Measurements from ENCODE around the gene CTIF. TPM values are rescaled to one million over a fixed set of nuclear protein-coding genes. Genes with fewer than 3 reads are reported as not detected.

Gene CTIF
- total RNA-seq, 4 donors from 2014 or later: 14.1 to 78.2 (median 18.4) TPM

- DNase-seq: no peak
- TF ChIP-seq POLR2AphosphoS5 (IDR thresholded peaks at IDR 0.05): no peak
- Histone ChIP-seq H3K4me3 (no peak overlapping the region), H3K36me3 (no peaks in the 10 kb centered on the region), H3K27ac (no peak overlapping the region), H3K27me3 (no peaks in the 10 kb centered on the region), H3K4me1 (peaks cover 0 to 4% (median 0%) of the 10 kb centered on the region in 4 donors), H3K9me3 (no peaks in the 10 kb centered on the region)
- WGBS, 2 donors (ENCODE audit: low coverage in 1 of 2): 97 to 98% methylated on average over 3 to 8 of the region's 8 CpGs
- in situ Hi-C loops (cut with MboI; ENCODE audit: low pct_ligation_motif_present in 1 of 4, low pct_unique_long_range_greater_than_20kb in 1 of 4, low sequenced_read_pairs in 3 of 4) (no loop called here), intact Hi-C loops (cut with DNase I; ENCODE audit: low total_unique reads) (no loop called here)
Observed at GRCh38 chr18:48752928-48753327, 214.1 kb downstream of the CTIF start.

DNA sequence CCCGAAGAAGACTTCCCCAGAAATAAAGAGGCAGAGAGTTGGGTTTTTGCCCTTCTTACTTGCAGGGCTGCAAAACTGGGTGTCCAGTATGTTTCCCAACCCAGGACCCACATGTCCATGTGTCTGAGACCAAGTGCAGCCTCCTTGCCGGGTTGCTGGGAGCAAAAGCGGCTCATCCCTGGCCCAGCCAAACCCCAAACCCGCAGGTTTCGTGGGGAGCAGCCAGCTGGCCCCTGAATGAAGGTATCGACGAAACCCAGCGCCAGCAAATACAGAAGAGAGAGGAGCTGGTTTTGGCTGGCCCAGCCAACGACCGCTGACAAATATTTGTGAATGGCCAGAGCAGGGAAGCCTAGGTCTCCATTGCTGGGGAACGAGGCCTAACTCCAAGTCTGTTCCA lies 214.9 kb downstream of the CTIF start:
- intact Hi-C loops (cut with DNase I; ENCODE audit: low total_unique reads): no loop called here
- 83% methylated on average over 11 of the region's 11 CpGs; no CpG with 5 or more reads in 1 of the 2 donors for WGBS, 2 donors (ENCODE audit: low coverage in 1 of 2)
- H3K9me3 ChIP-seq: no peaks in the 10 kb centered on the region

GRCh38 chr18:48754559-48754958 lies 215.7 kb downstream of the CTIF start:
- intact Hi-C loops (cut with DNase I; ENCODE audit: low total_unique reads) (no loop called here), in situ Hi-C loops (cut with MboI; ENCODE audit: low pct_ligation_motif_present in 1 of 4, low pct_unique_long_range_greater_than_20kb in 1 of 4, low sequenced_read_pairs in 3 of 4) (no loop called here)
- no peaks in the 10 kb centered on the region for H3K9me3 ChIP-seq
- no peaks in the 10 kb centered on the region for H3K27me3 ChIP-seq
- WGBS, 2 donors (ENCODE audit: low coverage in 1 of 2): 95% methylated on average over 5 of the region's 5 CpGs; no CpG with 5 or more reads in 1 of the 2 donors
- H3K27ac ChIP-seq: no peak overlapping the region
- H3K4me3 ChIP-seq: no peak overlapping the region
- no peaks in the 10 kb centered on the region for H3K36me3 ChIP-seq
- TF ChIP-seq, protein P1, sequence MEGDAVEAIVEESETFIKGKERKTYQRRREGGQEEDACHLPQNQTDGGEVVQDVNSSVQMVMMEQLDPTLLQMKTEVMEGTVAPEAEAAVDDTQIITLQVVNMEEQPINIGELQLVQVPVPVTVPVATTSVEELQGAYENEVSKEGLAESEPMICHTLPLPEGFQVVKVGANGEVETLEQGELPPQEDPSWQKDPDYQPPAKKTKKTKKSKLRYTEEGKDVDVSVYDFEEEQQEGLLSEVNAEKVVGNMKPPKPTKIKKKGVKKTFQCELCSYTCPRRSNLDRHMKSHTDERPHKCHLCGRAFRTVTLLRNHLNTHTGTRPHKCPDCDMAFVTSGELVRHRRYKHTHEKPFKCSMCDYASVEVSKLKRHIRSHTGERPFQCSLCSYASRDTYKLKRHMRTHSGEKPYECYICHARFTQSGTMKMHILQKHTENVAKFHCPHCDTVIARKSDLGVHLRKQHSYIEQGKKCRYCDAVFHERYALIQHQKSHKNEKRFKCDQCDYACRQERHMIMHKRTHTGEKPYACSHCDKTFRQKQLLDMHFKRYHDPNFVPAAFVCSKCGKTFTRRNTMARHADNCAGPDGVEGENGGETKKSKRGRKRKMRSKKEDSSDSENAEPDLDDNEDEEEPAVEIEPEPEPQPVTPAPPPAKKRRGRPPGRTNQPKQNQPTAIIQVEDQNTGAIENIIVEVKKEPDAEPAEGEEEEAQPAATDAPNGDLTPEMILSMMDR (IDR thresholded peaks at IDR 0.05): no peak
- TF ChIP-seq EP300 (IDR thresholded peaks at IDR 0.05; ENCODE audit: low read depth) (no peak), POLR2AphosphoS5 (IDR thresholded peaks at IDR 0.05) (no peak), POLR2A (IDR thresholded peaks at IDR 0.05) (no peak)
- H3K4me1 ChIP-seq: peaks cover 0 to 4% (median 0%) of the 10 kb centered on the region in 4 donors
- no peak for DNase-seq

More for the DNA sequence above, 214.9 kb downstream of the CTIF start:
- no peak overlapping the region for H3K27ac ChIP-seq
- DNase-seq: no peak
- no peaks in the 10 kb centered on the region for H3K36me3 ChIP-seq
- H3K4me3 ChIP-seq: no peak overlapping the region
- peaks cover 0 to 4% (median 0%) of the 10 kb centered on the region in 4 donors for H3K4me1 ChIP-seq
- no peaks in the 10 kb centered on the region for H3K27me3 ChIP-seq
- in situ Hi-C loops (cut with MboI; ENCODE audit: low pct_ligation_motif_present in 1 of 4, low pct_unique_long_range_greater_than_20kb in 1 of 4, low sequenced_read_pairs in 3 of 4): no loop called here
- no peak for TF ChIP-seq POLR2A (IDR thresholded peaks at IDR 0.05)
- TF ChIP-seq EP300 (IDR thresholded peaks at IDR 0.05; ENCODE audit: low read depth): no peak
- no peak for TF ChIP-seq POLR2AphosphoS5 (IDR thresholded peaks at IDR 0.05)
- TF ChIP-seq, protein P1 (IDR thresholded peaks at IDR 0.05): no peak

GRCh38 chr18:48754993-48755473 lies 216.2 kb downstream of the CTIF start:
- no peak for TF ChIP-seq EP300 (IDR thresholded peaks at IDR 0.05; ENCODE audit: low read depth)
- TF ChIP-seq, protein P1 (IDR thresholded peaks at IDR 0.05): no peak
- no peak for DNase-seq
- no peaks in the 10 kb centered on the region for H3K27me3 ChIP-seq
- no peaks in the 10 kb centered on the region for H3K36me3 ChIP-seq
- H3K27ac ChIP-seq: no peak overlapping the region
- peaks cover 0 to 3% (median 0%) of the 10 kb centered on the region in 4 donors for H3K4me1 ChIP-seq
- intact Hi-C loops (cut with DNase I; ENCODE audit: low total_unique reads) (no loop called here), in situ Hi-C loops (cut with MboI; ENCODE audit: low pct_ligation_motif_present in 1 of 4, low pct_unique_long_range_greater_than_20kb in 1 of 4, low sequenced_read_pairs in 3 of 4) (no loop called here)
- WGBS, 2 donors (ENCODE audit: low coverage in 1 of 2): 47 to 80% methylated on average over 5 to 6 of the region's 6 CpGs
- no peak overlapping the region for H3K4me3 ChIP-seq
- no peaks in the 10 kb centered on the region for H3K9me3 ChIP-seq

All from transverse colon (tissue), 4 donors.